ENCODE data around the gene FERMT1.
"Not testable (repeated sequence)": the region's sequence is repeated elsewhere in the genome, so short reads cannot be mapped to it uniquely, and the experiment has no call there.

Gene FERMT1

DNA sequence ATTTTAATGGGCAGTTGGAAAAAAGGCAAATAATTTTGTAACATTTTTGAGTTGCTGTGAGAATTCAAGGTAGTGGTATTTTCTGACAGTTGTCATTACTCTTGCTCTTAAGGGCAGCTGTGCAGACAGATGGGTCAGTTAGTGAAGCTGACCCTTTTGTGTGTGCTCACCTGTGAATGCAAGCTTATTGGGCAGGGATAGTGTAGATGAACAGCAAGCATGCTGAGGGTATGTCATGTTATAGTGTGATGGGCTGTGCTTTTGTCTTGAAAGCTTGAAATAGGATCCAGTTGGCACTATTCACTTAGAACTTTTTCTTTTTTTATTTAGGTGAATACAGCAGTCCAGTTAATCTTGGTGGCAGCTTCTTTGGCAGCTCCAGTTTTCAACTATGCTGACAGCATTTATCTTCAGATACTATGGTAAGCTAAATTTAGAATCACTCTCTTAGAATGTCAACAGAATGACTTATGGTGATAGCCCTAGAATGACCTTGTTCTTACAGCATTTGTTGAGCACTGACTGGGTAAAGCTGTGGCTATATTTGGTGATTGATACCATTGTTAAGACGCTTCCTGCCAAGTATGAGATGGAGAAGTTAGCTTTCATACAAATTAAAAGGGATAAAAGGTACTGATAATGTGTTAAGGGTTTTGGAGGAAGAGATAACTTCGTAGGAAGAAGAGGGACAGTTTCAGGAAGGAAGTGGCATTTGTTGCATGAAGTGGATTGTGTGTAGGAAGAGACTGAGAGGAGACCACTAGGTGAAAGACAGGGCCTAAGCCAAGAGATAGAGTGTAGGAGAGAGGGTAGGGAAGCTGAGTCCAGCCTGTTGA, 88.5 kb downstream of the FERMT1 start:
- DNase-seq, result no peak

DNA sequence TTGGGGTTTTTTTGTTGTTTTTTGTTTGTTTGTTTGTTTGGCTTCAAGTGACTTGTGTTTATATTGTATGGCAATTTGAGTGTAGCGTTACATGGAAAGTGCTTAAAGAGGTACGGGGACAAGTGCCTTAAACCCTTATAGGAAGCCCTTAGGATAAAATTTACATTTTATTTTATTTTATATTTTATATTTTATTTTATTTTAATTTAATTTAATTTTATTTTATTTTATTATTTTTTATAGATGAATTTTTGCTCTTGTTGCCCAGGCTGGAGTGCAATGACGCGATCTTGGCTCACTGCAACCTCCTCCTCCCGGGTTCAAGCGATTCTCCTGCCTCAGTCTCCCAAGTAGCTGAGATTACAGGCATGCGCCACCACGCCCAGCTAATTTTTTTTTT, 89.9 kb downstream of the FERMT1 start:
- not testable (repeated sequence) for DNase-seq

DNA sequence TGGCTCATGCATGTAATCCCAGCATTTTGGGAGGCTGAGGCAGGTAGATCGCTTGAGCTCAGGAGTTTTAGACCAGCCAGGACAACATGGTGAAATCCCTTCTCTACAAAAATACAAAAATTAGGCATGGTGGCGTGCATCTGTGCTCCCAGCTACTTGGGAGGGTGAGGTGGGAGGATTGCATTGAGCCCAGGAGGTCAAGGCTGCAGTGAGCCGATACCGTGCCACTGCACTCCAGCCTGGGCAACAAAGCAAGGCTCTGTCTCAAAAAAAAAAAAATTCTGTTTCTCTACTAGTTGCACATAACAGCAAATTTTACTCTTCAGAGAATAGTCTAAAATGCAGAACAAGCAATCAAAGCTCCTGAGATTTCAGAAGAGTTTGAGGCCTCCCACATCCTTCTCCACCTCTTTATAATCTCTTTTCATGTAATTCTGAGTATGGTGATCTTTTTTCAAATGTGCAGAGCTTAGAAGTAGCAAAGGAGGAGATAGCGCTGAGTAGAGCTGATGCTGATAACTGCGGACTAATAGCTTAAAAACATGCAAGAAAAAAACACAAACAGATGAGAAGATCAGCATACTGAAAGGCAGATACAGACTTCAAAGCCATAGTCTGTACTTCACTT, 92.3 kb downstream of the FERMT1 start:
- DNase-seq, result no peak

DNA sequence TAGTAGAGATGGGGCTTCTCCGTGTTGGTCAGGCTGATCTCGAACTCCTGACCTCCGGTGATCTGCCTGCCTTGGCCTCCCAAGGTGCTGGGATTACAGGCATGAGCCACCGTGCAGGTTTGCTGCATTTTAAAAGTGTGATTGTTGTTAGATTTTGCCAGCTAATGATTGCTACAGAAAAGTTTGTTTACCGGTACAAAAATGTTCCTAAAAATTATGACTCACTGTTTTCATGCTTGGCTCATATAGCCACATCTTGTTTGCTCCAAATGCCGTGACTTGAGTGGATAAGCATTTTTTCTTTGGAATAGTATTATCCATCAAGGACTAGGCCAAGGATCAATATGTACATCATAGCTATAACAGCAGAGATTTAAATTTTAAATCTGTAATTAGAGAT, 93.3 kb downstream of the FERMT1 start:
- no peak for DNase-seq

DNA sequence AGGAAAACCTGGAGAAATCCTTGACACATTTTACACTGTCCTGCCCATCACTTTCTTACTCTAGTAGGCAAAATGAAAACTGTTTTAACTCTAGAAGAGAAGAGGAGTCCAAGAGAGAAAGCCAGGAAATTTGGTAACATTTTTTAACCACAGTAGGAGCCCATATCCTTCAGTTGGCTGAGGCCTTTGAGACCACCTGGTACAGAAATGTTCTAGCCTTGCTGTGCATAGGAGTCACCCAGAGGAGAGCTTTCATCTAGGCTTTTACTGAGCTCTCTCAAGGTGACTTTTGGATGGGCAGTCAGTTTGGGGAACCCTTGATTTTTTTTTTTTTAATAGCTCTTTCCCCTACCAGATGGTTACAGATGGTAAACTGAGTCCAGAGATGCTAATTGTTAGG, 94.0 kb downstream of the FERMT1 start:
- no peak for DNase-seq

DNA sequence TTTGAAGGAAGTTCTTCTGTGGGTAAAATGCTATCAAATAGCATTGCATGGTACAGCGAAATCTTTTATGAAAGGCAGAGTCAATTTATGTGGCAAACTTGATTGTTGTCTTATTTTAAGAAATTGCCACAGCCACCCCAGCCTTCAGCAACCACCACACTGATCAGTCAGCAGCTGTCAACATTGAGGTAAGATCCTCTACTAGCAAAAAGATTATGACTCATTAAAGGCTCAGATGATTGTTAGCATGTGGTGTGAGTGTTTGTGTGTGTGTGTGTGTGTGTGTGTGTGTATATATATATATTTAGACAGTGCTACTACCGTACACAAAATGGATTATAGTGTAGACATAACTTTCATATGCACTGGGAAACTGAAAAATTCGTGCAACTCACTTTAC, 96.8 kb downstream of the FERMT1 start:
- DNase-seq, result no peak
